Endothelial cell of umbilical vein (primary cell): Measurements from ENCODE around the gene MACROD2.

Experiments
- CTCF ChIP-seq, 2 donors: IDR thresholded peaks; 1 replicate in 1 of 2; 2 replicates in 1 of 2; pipeline ENCODE4 v1.5.1; 2011; ENCODE audit warnings: low read length in 2 of 2, mild to moderate bottlenecking in 2 of 2, moderate library complexity in 2 of 2, control low read depth in 1 of 2, inconsistent platforms in 1 of 2, low read depth in 1 of 2; ENCODE audit not compliant: insufficient read depth in 1 of 2; ENCODE audit errors: extremely low read depth in 1 of 2
- EZH2 ChIP-seq: IDR thresholded peaks from 2 replicates; pipeline ENCODE4 v1.6.1; 2012; ENCODE audit warnings: borderline replicate concordance, low read depth, mild to moderate bottlenecking, moderate library complexity, low read length, inconsistent platforms; ENCODE audit not compliant: severe bottlenecking
- FOS ChIP-seq: IDR thresholded peaks from 2 replicates; pipeline ENCODE4 v1.6.1; 2011; ENCODE audit warnings: mild to moderate bottlenecking, low read length, moderate library complexity, borderline replicate concordance; ENCODE audit not compliant: insufficient read depth
- GATA2 ChIP-seq: IDR thresholded peaks from 2 replicates; pipeline ENCODE4 v1.7.0; 2011; ENCODE audit warnings: low read depth, mild to moderate bottlenecking, moderate library complexity, mixed read lengths, low read length; ENCODE audit not compliant: insufficient read length, insufficient read depth
- JUN ChIP-seq: IDR thresholded peaks from 2 replicates; pipeline ENCODE4 v1.6.1; 2011; ENCODE audit warnings: borderline replicate concordance, low read depth; ENCODE audit not compliant: insufficient read length, insufficient read depth
- MAX ChIP-seq: IDR thresholded peaks from 2 replicates; pipeline ENCODE4 v1.6.1; 2011; ENCODE audit not compliant: insufficient read depth, insufficient read length
- MYC ChIP-seq: IDR thresholded peaks from one replicate; pipeline ENCODE4 v1.6.1; 2011; ENCODE audit warnings: mild to moderate bottlenecking, low read depth, low read length
- POLR2A ChIP-seq: IDR thresholded peaks from 2 replicates; pipeline ENCODE4 v1.6.1; 2012; ENCODE audit warnings: low read depth, mild to moderate bottlenecking, control low read depth, low read length
- POLR2AphosphoS5 ChIP-seq: IDR thresholded peaks from 2 replicates; pipeline ENCODE4 v1.6.1; 2012; ENCODE audit warnings: low read depth, mild to moderate bottlenecking, control low read depth, low read length, moderate library complexity; ENCODE audit not compliant: insufficient read depth

- no peak for TF ChIP-seq CTCF (IDR thresholded peaks at IDR 0.05; ENCODE audit: extremely low read depth in 1 of 2, insufficient read depth in 1 of 2, low read depth in 1 of 2, low read length in 2 of 2)
- no peak for TF ChIP-seq POLR2A
- no peak for TF ChIP-seq GATA2
- TF ChIP-seq EZH2 = no peak
- TF ChIP-seq MAX = no peak
- no peak for TF ChIP-seq POLR2AphosphoS5
- TF ChIP-seq JUN = no peak
- TF ChIP-seq FOS = no peak
- TF ChIP-seq MYC = no peak
Observed at GRCh38 chr20:15593081-15593480, 1597.8 kb downstream of the MACROD2 start.
